Measurements from ENCODE around the gene F2. TPM values are rescaled to one million over a fixed set of nuclear protein-coding genes. Genes with fewer than 3 reads are reported as not detected.

F2 gene
- total and polyA plus RNA-seq, 2 of the 13 experiments (the other 11 are each of a cell fraction or from before 2014, with no cell fraction given), result 330 to 801 TPM

- no peak for TF ChIP-seq HINFP (CRISPR knock-in tag; IDR thresholded peaks at IDR 0.05; ENCODE audit: low read depth)
- TF ChIP-seq TFAP4 (IDR thresholded peaks at IDR 0.05; ENCODE audit: borderline replicate concordance, low read depth), result no peak
- TF ChIP-seq ZNF737 (CRISPR knock-in tag; IDR thresholded peaks at IDR 0.05; ENCODE audit: borderline replicate concordance), result no peak
- no peak for TF ChIP-seq ZFP36L2 (CRISPR knock-in tag; IDR thresholded peaks at IDR 0.05)
- no peak for TF ChIP-seq ZNF589 (CRISPR knock-in tag; conservative IDR thresholded peaks at IDR 0.05)
- TF ChIP-seq HIC2 (CRISPR knock-in tag; IDR thresholded peaks at IDR 0.05; ENCODE audit: low read depth), result 0 out of 2 replicates have a peak, but pooled peaks have one; percentile 29
- no peak for TF ChIP-seq ZFP91 (CRISPR knock-in tag; IDR thresholded peaks at IDR 0.05; ENCODE audit: borderline replicate concordance)
- TF ChIP-seq NONO (IDR thresholded peaks at IDR 0.05), result no peak
- no peak; the same call in 1 of the 2 replicates for TF ChIP-seq NONO (CRISPR knock-in tag; conservative IDR thresholded peaks at IDR 0.05)
- no peak for TF ChIP-seq JUNB (CRISPR knock-in tag; IDR thresholded peaks at IDR 0.05; ENCODE audit: borderline replicate concordance)
- TF ChIP-seq USF2 (IDR thresholded peaks at IDR 0.05; ENCODE audit: low read depth, low read length), result peak; percentile 69
- TF ChIP-seq USF2 (CRISPR knock-in tag; IDR thresholded peaks at IDR 0.05; ENCODE audit: borderline replicate concordance), result peak; percentile 51; the same call in 1 of the 2 replicates
- no peak for TF ChIP-seq E2F5 (CRISPR knock-in tag; conservative IDR thresholded peaks at IDR 0.05)
- no peak for TF ChIP-seq ZNF691 (CRISPR knock-in tag; IDR thresholded peaks at IDR 0.05; ENCODE audit: borderline replicate concordance, low read depth)
- TF ChIP-seq HNF4A (CRISPR knock-in tag; IDR thresholded peaks at IDR 0.05), result no peak
- TF ChIP-seq RXRB (CRISPR knock-in tag; IDR thresholded peaks at IDR 0.05; ENCODE audit: borderline replicate concordance), result no peak
- TF ChIP-seq TEAD3 (CRISPR knock-in tag; optimal IDR thresholded peaks at IDR 0.05; ENCODE audit: borderline replicate concordance), result no peak
- no peak for TF ChIP-seq ZBTB26 (CRISPR knock-in tag; IDR thresholded peaks at IDR 0.05; ENCODE audit: borderline replicate concordance)
Observed at GRCh38 chr11:46675288-46675851, 43.6 kb upstream of the F2 start (continued).
